Heart left ventricle (tissue), 13 donors: ENCODE measurements around the gene NFATC1.

Experiments
- POLR2A ChIP-seq, 2 donors: fragments of 450-650 bp; IDR thresholded peaks; one replicate each; pipeline ENCODE4 v1.6.1; 2017; ENCODE audit warnings: antibody characterized with exemption in 2 of 2, mild to moderate bottlenecking in 2 of 2, moderate library complexity in 2 of 2
- TF ChIP-seq, protein P1 (sequence below), 12 donors: fragments of 200-600 bp; sonication (generic) in 4 of 12; IDR thresholded peaks; one replicate each; pipeline versions ENCODE4 v1.5.0 to v1.8.0; 2018 to 2022; ENCODE audit warnings: antibody characterized with exemption in 12 of 12, mild to moderate bottlenecking in 5 of 12
- donor health status: ischemic (EF 13 %, LVEDD 7.1; RV severe dilation, severe dysfunction).
- donor health status: DM: no; HTN: yes; CAD: no.
- donor health status: DM: no; HTN: no; CAD: no.
- donor health status: ischemic (EF 25% LVEDD 6.9; RV normal size, moderate dysfunction).
- donor health status: ischemic (EF 25% LVEDD 5.7; RV mildly dilated, moderate dysfunction).
- donor health status: ischemic (EF 35%, LVEDD 5.7; RV mildly dilated, moderate dysfunction).
- donor health status: nonischemic (EF 11% LVEDD 7.7; RV severe dilation, severe dysfunction).
- donor health status: DM: yes; HTN: yes; CAD: no.
- donor health status: PGD.
- donor health status: ischemic (EF 29% LVEDD 5.4; RV normal size, mild dysfunction).
- donor health status: nonischemic (EF 23%, LVEDD 6.1; RV moderate dilation, normal function).

DNA sequence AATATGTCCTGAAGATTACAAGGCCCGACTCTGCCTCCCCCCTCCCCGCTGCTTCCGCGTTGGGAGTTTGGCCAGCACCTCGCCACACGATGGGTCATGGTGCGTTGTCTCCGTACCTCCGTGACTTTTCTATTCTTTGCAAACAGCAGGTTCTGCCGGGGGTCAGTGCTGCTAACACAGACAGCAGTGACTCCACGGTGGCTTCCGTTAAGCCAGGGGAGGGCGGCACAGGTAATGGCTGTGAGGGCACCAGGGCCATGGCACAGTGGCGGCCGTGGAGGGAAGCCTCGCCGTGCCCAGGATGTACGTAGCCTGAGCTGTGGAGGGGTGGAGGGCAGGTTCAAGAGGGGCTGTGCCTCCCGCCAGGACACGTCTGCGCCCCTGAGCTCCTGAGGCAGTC lies 115.5 kb downstream of the NFATC1 start:
- TF ChIP-seq, protein P1, sequence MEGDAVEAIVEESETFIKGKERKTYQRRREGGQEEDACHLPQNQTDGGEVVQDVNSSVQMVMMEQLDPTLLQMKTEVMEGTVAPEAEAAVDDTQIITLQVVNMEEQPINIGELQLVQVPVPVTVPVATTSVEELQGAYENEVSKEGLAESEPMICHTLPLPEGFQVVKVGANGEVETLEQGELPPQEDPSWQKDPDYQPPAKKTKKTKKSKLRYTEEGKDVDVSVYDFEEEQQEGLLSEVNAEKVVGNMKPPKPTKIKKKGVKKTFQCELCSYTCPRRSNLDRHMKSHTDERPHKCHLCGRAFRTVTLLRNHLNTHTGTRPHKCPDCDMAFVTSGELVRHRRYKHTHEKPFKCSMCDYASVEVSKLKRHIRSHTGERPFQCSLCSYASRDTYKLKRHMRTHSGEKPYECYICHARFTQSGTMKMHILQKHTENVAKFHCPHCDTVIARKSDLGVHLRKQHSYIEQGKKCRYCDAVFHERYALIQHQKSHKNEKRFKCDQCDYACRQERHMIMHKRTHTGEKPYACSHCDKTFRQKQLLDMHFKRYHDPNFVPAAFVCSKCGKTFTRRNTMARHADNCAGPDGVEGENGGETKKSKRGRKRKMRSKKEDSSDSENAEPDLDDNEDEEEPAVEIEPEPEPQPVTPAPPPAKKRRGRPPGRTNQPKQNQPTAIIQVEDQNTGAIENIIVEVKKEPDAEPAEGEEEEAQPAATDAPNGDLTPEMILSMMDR (IDR thresholded peaks at IDR 0.05), result no peak
- TF ChIP-seq POLR2A (IDR thresholded peaks at IDR 0.05), result no peak
